AG10803 (cell line): Measurements from ENCODE around the gene GMCL2.

ENCODE experiments used
- DNase-seq: peaks from one replicate; pipeline ENCODE4 v3.0.0; 2010; ENCODE audit warnings: low read depth
- H3K4me3 ChIP-seq: 2 replicates; pipeline ENCODE4 v1.5.1; 2011; ENCODE audit warnings: mild to moderate bottlenecking, low read length, control low read depth
- TF ChIP-seq, protein P1 (sequence below): conservative IDR thresholded peaks from 2 replicates; pipeline ENCODE4 v1.5.1; 2011; ENCODE audit warnings: mild to moderate bottlenecking, low read length, control low read depth, inconsistent platforms

GMCL2 gene

DNA sequence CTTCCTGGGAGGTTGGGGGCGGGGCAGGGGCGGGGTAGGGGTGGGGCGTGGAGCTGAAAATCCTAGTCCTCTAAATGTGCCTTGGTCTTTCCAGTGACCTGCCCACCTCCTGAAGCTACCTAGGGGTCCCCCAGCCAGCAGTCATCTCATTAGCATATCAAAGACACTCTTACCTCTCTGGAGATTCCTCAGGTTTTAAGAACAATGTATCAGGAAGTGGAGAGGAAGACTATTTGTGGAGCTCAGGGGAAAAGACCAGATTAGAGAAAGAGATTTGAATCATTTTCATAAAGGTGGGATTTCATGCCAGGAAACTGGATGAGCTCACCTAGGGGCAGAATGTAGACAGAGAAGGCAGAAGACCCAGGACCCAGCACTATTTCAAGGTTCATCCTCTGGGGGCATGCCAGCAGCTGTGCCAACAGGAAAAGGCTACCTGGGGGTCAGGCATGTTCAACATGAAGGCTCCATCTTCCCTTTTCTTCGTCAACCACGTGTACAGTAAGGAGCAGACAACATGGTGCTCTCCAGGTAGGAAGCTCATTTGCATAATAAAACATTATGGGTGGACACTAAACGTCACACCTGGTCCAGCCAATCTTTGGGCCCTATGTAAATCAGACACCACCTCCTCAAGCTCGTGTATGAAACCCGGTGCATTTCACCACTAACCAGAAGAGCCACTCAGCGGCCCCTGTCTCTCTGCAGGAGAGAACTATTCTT lies 6.9 kb downstream of the GMCL2 start:
- TF ChIP-seq, protein P1, sequence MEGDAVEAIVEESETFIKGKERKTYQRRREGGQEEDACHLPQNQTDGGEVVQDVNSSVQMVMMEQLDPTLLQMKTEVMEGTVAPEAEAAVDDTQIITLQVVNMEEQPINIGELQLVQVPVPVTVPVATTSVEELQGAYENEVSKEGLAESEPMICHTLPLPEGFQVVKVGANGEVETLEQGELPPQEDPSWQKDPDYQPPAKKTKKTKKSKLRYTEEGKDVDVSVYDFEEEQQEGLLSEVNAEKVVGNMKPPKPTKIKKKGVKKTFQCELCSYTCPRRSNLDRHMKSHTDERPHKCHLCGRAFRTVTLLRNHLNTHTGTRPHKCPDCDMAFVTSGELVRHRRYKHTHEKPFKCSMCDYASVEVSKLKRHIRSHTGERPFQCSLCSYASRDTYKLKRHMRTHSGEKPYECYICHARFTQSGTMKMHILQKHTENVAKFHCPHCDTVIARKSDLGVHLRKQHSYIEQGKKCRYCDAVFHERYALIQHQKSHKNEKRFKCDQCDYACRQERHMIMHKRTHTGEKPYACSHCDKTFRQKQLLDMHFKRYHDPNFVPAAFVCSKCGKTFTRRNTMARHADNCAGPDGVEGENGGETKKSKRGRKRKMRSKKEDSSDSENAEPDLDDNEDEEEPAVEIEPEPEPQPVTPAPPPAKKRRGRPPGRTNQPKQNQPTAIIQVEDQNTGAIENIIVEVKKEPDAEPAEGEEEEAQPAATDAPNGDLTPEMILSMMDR: no peak
- H3K4me3 ChIP-seq: no peak overlapping the region
- no peak for DNase-seq

DNA sequence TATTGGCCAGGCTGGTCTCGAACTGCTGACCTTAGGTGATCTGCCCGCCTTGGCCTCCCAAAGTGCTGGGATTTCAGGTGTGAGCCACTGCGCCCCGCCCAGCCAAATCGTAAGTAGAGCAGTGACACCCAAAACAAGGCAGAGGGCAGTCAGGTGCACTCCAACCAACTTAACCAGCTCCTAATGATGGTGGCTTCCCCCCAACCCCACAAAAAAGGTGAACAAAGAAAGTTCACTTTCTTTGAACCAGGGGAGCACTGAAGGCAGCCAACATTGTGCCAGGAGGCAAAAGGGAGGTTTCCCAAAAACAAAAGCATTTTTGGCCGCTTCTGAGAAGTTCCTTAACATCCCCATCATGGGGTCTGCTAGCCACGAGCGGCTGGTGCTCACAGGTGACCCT lies 9.6 kb downstream of the GMCL2 start:
- DNase-seq: no peak
- TF ChIP-seq, protein P1: no peak
- no peak overlapping the region for H3K4me3 ChIP-seq

DNA sequence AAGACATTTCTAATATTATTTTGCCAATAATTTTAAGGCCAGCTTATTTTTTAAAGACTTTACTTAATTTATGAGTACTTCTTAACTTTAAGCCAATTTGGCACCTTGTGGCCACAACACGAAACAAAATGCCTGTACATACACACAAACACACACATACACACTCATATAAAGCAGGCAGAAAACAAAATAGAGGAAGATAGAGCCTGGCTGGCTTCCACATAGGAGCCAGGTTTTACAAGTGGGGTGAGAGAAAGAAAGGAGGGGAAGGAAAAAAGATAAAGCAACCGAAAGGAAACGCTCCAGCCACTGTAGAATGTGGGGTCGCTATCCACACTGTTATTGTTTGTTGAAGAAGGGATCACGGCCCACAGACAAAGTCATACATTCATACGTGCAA lies 10.4 kb downstream of the GMCL2 start:
- no peak overlapping the region for H3K4me3 ChIP-seq
- TF ChIP-seq, protein P1: no peak
- DNase-seq: no peak

DNA sequence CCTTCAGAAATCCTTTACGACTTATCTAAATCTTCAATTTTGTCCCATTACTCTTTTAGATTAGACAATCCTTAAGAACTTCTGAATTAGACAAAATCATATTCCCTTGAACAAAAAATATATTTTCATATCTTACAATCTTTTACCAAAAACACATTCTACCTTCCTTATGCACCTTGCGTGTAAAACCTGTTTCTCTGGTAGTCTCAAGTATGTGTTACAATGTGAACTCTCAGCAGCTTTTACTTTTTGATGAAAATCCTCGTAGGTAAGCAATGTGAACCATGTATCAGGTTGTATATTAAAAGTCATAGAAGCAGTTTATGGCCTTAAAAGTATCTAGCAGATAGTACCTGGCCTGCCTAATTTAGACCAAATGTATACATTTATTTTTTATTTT lies 12.7 kb downstream of the GMCL2 start:
- H3K4me3 ChIP-seq: no peak overlapping the region
- TF ChIP-seq, protein P1: no peak
- DNase-seq: no peak

DNA sequence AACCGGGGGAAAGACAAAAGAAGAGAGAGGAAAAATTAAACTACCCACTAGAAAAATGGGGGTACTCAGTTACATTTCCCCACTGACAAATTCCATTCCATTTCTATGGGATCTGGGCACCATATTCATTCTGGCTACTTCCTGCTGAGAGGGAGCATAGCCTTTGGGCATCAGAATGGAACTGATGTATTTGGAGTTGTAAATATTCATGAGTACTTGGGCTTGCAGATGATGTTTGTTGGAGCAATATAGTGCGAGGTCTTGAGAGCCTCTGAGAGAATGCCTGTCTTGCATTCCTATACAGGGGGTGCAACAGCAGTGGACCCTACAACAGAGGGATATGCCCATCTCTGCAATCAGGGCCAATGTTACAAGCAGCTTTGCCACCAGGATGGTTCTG lies 16.7 kb downstream of the GMCL2 start:
- no peak overlapping the region for H3K4me3 ChIP-seq
- DNase-seq: no peak
- TF ChIP-seq, protein P1: no peak

DNA sequence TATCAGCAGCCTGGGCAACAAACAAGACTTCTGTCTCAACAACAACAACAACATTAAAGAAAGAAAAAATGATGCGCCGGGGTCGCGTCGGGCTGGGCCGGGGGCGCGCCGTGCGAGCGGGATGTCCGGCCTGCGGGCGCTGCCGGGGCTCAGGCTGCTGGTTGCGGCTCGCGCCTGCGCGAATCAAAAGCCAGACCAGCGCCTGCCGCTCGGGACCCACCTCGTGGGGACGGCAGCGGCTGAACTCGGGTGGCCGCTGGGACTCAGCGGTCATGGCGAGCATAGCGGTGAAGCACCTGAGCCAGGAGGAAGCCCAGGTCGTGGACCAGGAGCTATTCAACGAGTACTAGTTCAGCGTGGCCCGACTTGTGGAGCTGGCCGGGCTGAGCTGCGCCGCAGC lies 21.6 kb downstream of the GMCL2 start:
- DNase-seq: no peak
- TF ChIP-seq, protein P1: no peak
- H3K4me3 ChIP-seq: no peak overlapping the region
